ENCODE data around the gene PID1. TPM values are rescaled to one million over a fixed set of nuclear protein-coding genes. Genes with fewer than 3 reads are reported as not detected.

PID1 gene
- total RNA-seq, 1 experiment from 2014 or later, result 0.15 TPM

GRCh38 chr2:229083606-229084340 is 187.3 kb downstream of the PID1 start:
- ChIA-PET CTCF (no interaction called here), RAD21 (ENCODE audit: low non-redundant PET in 1 of 2, low total read pairs in 2 of 2, uncharacterized antibody in 2 of 2, unreplicated experiment in 2 of 2) (no interaction called here), POLR2A (no interaction called here)
- TF ChIP-seq ATF3 (IDR thresholded peaks at IDR 0.05) (no peak), YY1 (IDR thresholded peaks at IDR 0.05; ENCODE audit: extremely low read depth, insufficient replicate concordance, low read depth, low read length) (no peak), CEBPB (IDR thresholded peaks at IDR 0.05; ENCODE audit: low read depth) (no peak), MAX (IDR thresholded peaks at IDR 0.05) (no peak), TCF7L2 (IDR thresholded peaks at IDR 0.05; ENCODE audit: borderline replicate concordance, extremely low read depth, insufficient read depth, insufficient read length) (no peak), POLR2A (IDR thresholded peaks at IDR 0.05; ENCODE audit: borderline replicate concordance, extremely low read depth, insufficient read depth, insufficient read length) (no peak), RAD21 (IDR thresholded peaks at IDR 0.05; ENCODE audit: low read depth) (no peak), CTCF (IDR thresholded peaks at IDR 0.05 in 2 of 3, conservative IDR thresholded peaks at IDR 0.05 in 1 of 3; ENCODE audit: borderline replicate concordance in 1 of 3, insufficient read depth in 1 of 3, low read depth in 2 of 3, low read length in 2 of 3) (no peak), SIN3A (IDR thresholded peaks at IDR 0.05; ENCODE audit: low read depth) (no peak), CBX3 (IDR thresholded peaks at IDR 0.05; ENCODE audit: low read depth) (no peak), REST (IDR thresholded peaks at IDR 0.05; ENCODE audit: low read depth) (no peak)
- no TSS peak for BruUV-seq (replicated peaks)
- no peaks in the 10 kb centered on the region for H3K27me3 ChIP-seq (ENCODE audit: insufficient read depth, low read length)
- no peaks in the 10 kb centered on the region for H3K79me2 ChIP-seq (ENCODE audit: insufficient read depth, low read length)
- no peaks in the 10 kb centered on the region for H3K36me3 ChIP-seq (ENCODE audit: control insufficient read depth in 1 of 2, insufficient read depth in 2 of 2, low read length in 2 of 2)
- no peak overlapping the region for H3K4me3 ChIP-seq (replicated peaks in 1 of 2; ENCODE audit: low read depth in 1 of 2, low read length in 2 of 2)
- H3K9ac ChIP-seq (ENCODE audit: low read length), result no peak overlapping the region
- H3K9me3 ChIP-seq (ENCODE audit: control insufficient read depth in 1 of 2, insufficient read depth in 1 of 2, low read depth in 1 of 2, low read length in 2 of 2), result no peaks in the 10 kb centered on the region
- no peak overlapping the region for H3K27ac ChIP-seq (ENCODE audit: low read depth, low read length)
- DNase-seq (ENCODE audit: low read depth, low spot score) (no peak), ATAC-seq (no peak)
- H2AFZ ChIP-seq (ENCODE audit: low read depth, low read length, poor library complexity, severe bottlenecking), result no peak overlapping the region
- H3K9me2 ChIP-seq (ENCODE audit: insufficient read depth), result no peaks in the 10 kb centered on the region
- intact Hi-C loops (cut with micrococcal nuclease), result no loop called here
- no peaks in the 10 kb centered on the region for H3K4me1 ChIP-seq (ENCODE audit: control insufficient read depth in 1 of 2, insufficient read depth in 2 of 2, low read length in 2 of 2)
- H3K4me2 ChIP-seq (ENCODE audit: low read length), result no peak overlapping the region
- no peaks in the 10 kb centered on the region for H4K20me1 ChIP-seq (ENCODE audit: insufficient read depth)

Data from HCT116 (cell line).